Transverse colon (tissue), 4 donors: ENCODE results near the gene MAP6. TPM values are rescaled to one million over a fixed set of nuclear protein-coding genes. Genes with fewer than 3 reads are reported as not detected.

Experiments
- DNase-seq: peaks from one replicate; pipeline ENCODE4 v3.0.0-alpha.2; 2019
- H3K27ac ChIP-seq, 4 donors: fragments of 200-600 bp; sonication (generic); 2 replicates each; pipeline ENCODE4 v1.5.1; 2016 to 2018; ENCODE audit warnings: inconsistent platforms in 4 of 4
- H3K27me3 ChIP-seq: fragments of 200-600 bp; sonication (generic); 2 replicates; pipeline ENCODE4 v1.5.1; 2017; ENCODE audit warnings: inconsistent platforms
- H3K36me3 ChIP-seq, 4 donors: fragments of 200-600 bp; sonication (generic); 2 replicates each; pipeline ENCODE4 v1.5.1; 2017 to 2019; ENCODE audit warnings: inconsistent platforms in 4 of 4
- H3K4me1 ChIP-seq, 4 donors: fragments of 200-600 bp; sonication (generic); 2 replicates each; pipeline ENCODE4 v1.5.1; 2017 to 2020; ENCODE audit warnings: inconsistent platforms in 4 of 4
- H3K4me3 ChIP-seq, 4 donors: fragments of 200-600 bp; sonication (generic); 1 replicate in 1 of 4; 2 replicates in 3 of 4; pipeline versions ENCODE4 v1.5.1 to v1.6.1; 2017 to 2019; ENCODE audit warnings: inconsistent platforms in 4 of 4
- H3K9me3 ChIP-seq, 2 donors: fragments of 200-600 bp; sonication (generic); 2 replicates each; pipeline ENCODE4 v1.5.1; 2017 to 2019; ENCODE audit warnings: inconsistent platforms in 2 of 2
- CTCF ChIP-seq, 5 experiments: fragments of 200-600 bp in 3 of 5; fragments of 450-650 bp in 2 of 5; sonication (generic) in 3 of 5; IDR thresholded peaks; 1 replicate in 2 of 5; 2 replicates in 3 of 5; pipeline ENCODE4 v1.5.1; 2016 to 2017; ENCODE audit warnings: antibody characterized with exemption in 5 of 5, inconsistent platforms in 3 of 5, mild to moderate bottlenecking in 2 of 5, moderate library complexity in 1 of 5
- EP300 ChIP-seq: sonication (generic); formaldehyde crosslinking; IDR thresholded peaks from one replicate; pipeline ENCODE4 v1.6.1; 2017; ENCODE audit warnings: antibody characterized with exemption, low read depth
- POLR2A ChIP-seq: fragments of 450-650 bp; IDR thresholded peaks from one replicate; pipeline ENCODE4 v1.6.1; 2016; ENCODE audit warnings: antibody characterized with exemption, mild to moderate bottlenecking, moderate library complexity
- POLR2AphosphoS5 ChIP-seq, 3 donors: sonication (generic); formaldehyde crosslinking; IDR thresholded peaks; one replicate each; pipeline ENCODE4 v1.6.1; 2016; ENCODE audit warnings: antibody characterized with exemption in 3 of 3
- WGBS, 2 donors: methylation state at CpG; one replicate each; pipeline ENCODE4 v1.1.5; 2018; ENCODE audit warnings: low coverage in 1 of 2; 5-methylcytosine and 5-hydroxymethylcytosine counted together
- in situ Hi-C, 4 donors: fragments of 200-750 bp; cut with MboI; loops; one replicate each; pipeline versions ENCODE4 v1.15.0 to v1.15.1; 2017; ENCODE audit warnings: low sequenced_read_pairs in 3 of 4, low pct_ligation_motif_present in 1 of 4, low pct_unique_long_range_greater_than_20kb in 1 of 4
- intact Hi-C: fragments of 100-400 bp; cut with DNase I; formaldehyde crosslinking; loops from one replicate; pipeline ENCODE4 v1.15.1; 2023; ENCODE audit warnings: low total_unique reads
- total RNA-seq, 4 donors: library from RNA; depleted of rRNA; stranded (reverse); fragments of >200 nt; gene quantifications; one replicate each; pipeline ENCODE4 v1.1.0, GENCODE V29; 2016

The MAP6 gene
- total RNA-seq, 4 donors from 2014 or later = 1.9 to 6.4 (median 3.0) TPM

DNA sequence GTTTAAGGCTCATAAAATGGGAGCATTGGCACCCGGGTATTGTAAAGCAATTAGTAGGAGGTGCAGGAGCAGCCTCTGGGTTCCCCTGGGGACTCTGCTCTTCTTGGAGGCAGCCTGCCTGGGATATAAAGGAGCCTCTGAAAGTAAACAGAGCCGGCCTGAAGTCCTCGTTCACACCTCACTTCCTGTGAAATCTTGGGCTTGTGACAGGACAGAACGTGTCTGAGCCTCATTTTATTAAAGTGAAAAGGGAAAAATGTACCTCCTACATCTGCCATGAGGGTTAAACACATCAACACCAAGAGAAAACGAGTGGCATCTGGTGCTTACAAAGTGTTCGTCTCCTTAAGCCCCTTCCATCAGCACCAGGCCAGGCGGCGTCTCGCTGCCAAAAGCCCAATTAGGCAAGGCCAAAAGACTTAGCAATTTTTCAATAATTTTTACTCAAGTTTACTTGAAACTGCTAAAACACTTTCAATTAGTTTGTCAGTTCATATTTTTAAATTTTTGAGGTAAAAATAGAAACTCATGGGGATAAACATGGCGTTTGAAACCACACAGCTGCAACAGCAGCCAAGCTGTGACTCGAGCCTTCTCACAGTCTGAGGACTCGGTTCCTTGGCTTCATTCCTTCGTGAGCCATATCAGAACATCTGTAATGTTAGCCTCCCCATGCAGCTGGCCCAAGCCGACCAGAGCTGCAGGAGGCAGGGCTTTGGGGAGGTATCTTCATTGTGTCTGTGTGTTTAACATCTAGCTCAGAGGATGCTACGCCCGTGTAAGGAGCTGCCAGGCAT is 33.6 kb downstream of the MAP6 start:
- no peak overlapping the region for H3K4me3 ChIP-seq
- intact Hi-C loops = no loop called here
- no peak for DNase-seq
- H3K36me3 ChIP-seq = no peaks in the 10 kb centered on the region
- TF ChIP-seq CTCF (IDR thresholded peaks at IDR 0.05) (no peak), EP300 (no peak), POLR2A (no peak), POLR2AphosphoS5 (IDR thresholded peaks at IDR 0.05) (no peak)
- H3K27me3 ChIP-seq = no peaks in the 10 kb centered on the region
- peak overlapping the region; percentile 17 to 68 (median 45) for H3K27ac ChIP-seq
- in situ Hi-C loops = no loop called here
- H3K9me3 ChIP-seq = no peaks in the 10 kb centered on the region
- peaks cover 4 to 24% (median 14%) of the 10 kb centered on the region in 4 donors for H3K4me1 ChIP-seq
- 44 to 45% methylated on average over 7 to 16 of the region's 16 CpGs for WGBS, 2 donors

DNA sequence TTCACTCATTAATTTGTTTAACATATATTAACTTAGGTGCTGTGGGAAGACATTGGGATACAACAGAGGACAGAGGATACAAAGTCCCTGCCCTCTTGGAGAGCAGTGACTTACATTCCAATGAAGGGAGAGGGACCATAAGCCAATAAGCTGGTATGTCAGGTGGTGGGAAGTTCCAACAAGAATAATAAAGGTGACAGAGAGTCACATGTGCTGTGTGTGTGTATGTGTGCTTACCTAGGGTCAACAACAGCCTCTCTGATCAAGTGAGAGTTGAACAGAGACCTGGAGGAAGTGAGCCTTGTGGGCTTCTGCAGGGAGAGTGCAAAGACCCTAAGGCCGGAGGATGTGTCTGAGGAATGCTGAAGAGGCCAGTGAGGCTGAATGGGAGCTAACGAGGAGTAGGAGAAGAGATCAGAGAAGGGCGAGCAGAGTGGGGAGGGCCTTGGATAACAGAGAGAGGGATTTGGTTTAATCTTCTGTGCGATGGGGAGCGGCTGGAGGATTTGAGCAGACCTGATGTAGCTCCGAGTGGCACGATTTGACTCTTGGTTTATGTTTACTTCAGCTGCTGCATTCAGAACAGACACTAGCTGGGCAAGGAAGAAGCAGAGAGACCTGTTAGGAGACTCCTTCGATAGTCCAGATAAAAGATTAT is 35.3 kb downstream of the MAP6 start:
- peaks cover 0 to 12% (median 6%) of the 10 kb centered on the region in 4 donors for H3K4me1 ChIP-seq
- 80 to 83% methylated on average over 6 to 8 of the region's 8 CpGs for WGBS, 2 donors
- H3K27ac ChIP-seq = no peak overlapping the region
- no peaks in the 10 kb centered on the region for H3K36me3 ChIP-seq
- no peak for TF ChIP-seq EP300
- no peak for TF ChIP-seq POLR2AphosphoS5 (IDR thresholded peaks at IDR 0.05)
- TF ChIP-seq POLR2A = no peak
- no peak for TF ChIP-seq CTCF (IDR thresholded peaks at IDR 0.05)
- in situ Hi-C loops (no loop called here), intact Hi-C loops (no loop called here)
- H3K27me3 ChIP-seq = no peaks in the 10 kb centered on the region
- H3K9me3 ChIP-seq = no peaks in the 10 kb centered on the region
- DNase-seq = no peak
- no peak overlapping the region for H3K4me3 ChIP-seq

GRCh38 chr11:75632962-75633361 is 35.9 kb downstream of the MAP6 start:
- 77 to 100% methylated on average over 1 to 2 of the region's 2 CpGs for WGBS, 2 donors
- TF ChIP-seq POLR2A (no peak), EP300 (no peak), POLR2AphosphoS5 (IDR thresholded peaks at IDR 0.05) (no peak), CTCF (IDR thresholded peaks at IDR 0.05) (no peak)
- H3K4me1 ChIP-seq = peaks cover 0 to 12% (median 6%) of the 10 kb centered on the region in 4 donors
- DNase-seq = no peak
- H3K36me3 ChIP-seq = no peaks in the 10 kb centered on the region
- intact Hi-C loops = no loop called here
- in situ Hi-C loops = no loop called here
- no peak overlapping the region for H3K4me3 ChIP-seq
- H3K9me3 ChIP-seq = no peaks in the 10 kb centered on the region
- H3K27me3 ChIP-seq = no peaks in the 10 kb centered on the region
- no peak overlapping the region for H3K27ac ChIP-seq

- DNase-seq = no peak
- Histone ChIP-seq H3K27me3 (no peaks in the 10 kb centered on the region), H3K9me3 (no peaks in the 10 kb centered on the region), H3K36me3 (no peaks in the 10 kb centered on the region), H3K4me3 (no peak overlapping the region), H3K27ac (no peak overlapping the region), H3K4me1 (peaks cover 0 to 12% (median 6%) of the 10 kb centered on the region in 4 donors)
- TF ChIP-seq POLR2AphosphoS5 (IDR thresholded peaks at IDR 0.05) = no peak
- no peak for TF ChIP-seq POLR2A
- no peak for TF ChIP-seq EP300
- TF ChIP-seq CTCF (IDR thresholded peaks at IDR 0.05) = no peak
- in situ Hi-C loops = no loop called here
- WGBS, 2 donors = 92 to 98% methylated on average over 2 of the region's 2 CpGs
- intact Hi-C loops = no loop called here
Observed at GRCh38 chr11:75632450-75632849, 36.4 kb downstream of the MAP6 start.
